HG02678 (cell line): ENCODE measurements around the gene UBTF.
A peak's percentile ranks its signal among the peaks of the same experiment; 100 is the strongest.

Experiments
- ATAC-seq: cut with Tn5 transposase; IDR thresholded peaks from one replicate; pipeline ENCODE4 v1.9.1; 2021; ENCODE audit warnings: mild to moderate bottlenecking, moderate library complexity; ENCODE audit not compliant: unreplicated experiment

The UBTF gene

DNA sequence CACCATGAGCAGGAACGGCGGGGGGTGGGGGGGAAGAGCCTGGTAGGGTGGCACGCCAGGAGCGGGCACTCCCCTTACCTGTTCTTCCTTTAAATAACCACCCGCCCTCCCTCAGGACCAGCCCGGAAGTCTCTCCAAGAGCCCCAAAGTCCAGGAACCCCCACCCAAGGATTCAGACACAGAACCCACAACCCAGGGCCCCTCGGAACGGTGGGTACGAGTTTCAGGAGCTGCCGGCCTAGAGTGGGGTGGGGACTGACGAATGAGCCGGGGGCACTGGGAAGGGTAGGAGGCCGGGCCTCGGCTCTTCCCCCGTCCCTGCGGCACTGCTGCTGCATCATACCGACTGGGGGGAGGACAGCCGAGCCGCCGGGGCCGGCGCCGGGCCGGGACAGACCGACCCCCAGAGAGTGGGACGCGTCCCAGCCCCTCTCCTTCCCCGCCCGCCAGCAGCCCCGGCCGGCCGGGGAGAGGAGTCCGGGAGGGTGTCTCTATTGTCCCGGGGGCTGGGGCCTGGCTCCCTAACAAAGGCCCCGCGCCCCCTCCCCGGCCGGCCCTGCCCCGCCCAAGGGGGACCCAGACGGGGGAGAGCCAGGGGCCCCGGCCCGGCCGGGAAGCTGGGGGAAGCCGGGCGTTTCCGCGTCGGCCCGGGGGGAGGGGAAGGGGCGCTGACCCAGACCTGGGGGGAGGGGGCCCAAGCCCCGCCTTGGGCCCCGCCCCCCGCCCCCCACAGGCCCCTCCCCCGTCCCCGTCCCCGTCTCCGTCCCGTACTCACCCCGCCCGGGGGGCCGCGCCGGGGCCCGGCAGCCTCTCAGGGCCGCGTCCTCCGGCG lies 20.5 kb downstream of the UBTF start:
- peak; percentile 15 for ATAC-seq

DNA sequence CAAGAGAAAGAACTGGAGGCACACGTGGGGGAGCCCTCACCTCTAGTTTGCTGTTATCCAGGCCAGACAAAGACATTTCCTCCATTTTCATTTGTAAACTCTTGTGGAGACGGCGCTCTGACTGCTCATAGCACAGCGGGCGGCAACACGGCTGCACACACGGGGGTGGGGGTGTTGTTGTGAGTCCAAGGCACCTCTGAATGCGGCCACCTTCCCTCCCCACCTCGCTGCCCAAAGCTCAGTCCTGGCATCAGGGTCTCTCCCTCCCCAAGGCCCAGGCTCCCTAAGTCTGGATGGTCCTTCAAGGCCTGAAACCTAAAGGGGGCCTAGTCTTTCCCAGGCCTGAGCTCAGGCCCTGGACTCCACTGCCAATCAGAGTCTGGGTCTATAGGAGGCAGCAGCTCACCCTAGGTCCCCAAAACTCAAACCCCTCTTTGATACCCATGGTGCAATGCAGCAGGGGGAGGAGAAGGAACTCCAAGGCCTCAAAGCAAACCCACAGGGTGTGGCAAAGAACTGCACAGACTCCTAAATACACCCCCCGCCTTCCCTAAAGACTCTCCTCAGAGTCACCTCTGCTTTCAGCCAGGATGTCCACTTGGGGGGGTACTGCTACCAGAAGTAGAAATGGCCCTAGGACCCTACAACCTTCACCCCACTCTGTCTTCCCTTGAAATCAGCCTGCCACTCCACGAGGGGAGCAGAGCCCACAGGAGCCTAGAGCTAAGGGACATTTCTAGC lies 21.3 kb downstream of the UBTF start:
- no peak for ATAC-seq

DNA sequence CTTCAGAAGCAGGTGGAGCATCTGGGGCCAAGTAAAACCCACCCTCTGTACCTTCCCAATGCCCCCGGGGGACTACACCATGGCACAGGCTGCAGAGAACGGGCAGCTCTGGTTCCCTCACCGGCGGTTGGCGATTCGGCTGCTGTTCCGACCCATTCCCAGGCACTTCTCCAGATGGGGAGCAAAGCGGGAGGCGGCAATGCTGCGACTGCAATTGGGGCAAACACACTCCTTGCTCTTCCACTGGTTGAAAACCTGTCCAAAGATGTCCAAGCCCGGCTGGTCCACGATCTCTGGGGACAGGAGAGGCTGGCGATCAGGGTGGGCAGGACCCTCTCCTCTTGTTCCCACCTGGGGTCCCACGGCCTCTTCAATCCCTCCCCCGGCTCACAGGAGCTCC lies 22.4 kb downstream of the UBTF start:
- ATAC-seq: no peak

DNA sequence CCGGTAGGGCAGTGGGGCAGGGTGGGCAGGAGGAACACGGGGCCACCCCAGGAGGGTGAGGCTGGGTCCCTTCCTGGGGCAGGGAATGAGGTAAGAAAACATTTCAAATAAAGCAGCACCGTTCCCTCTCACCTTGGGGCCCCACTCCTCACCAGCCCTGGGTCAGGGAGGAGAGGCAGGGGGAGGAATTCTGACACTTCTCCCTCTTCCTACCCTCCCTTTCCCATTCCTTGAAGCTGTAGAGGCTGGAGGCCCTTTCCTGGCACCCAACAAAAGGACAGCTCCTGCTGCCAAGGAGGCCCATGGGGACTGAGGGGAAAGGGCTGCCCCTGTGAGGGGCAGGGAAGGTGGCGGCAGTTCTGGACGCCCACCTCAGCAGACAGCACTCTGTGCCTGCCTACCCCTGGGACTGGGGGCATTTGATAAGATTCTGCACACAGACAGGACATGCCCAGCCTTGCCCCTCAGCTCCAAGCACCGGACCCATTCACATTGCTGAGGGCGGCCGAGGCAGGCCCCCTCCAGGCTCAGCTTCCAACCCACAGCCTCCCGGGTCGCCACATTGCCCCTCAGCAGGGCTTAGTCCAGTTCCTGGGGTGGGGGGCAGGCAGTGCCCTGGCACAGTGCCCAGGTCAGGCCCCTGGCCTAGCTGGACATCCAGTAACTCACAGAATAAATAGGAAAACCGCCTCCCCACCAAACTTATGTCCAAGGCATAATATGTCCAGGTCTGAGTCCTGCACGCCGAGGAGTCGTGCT lies 26.0 kb downstream of the UBTF start:
- no peak for ATAC-seq

DNA sequence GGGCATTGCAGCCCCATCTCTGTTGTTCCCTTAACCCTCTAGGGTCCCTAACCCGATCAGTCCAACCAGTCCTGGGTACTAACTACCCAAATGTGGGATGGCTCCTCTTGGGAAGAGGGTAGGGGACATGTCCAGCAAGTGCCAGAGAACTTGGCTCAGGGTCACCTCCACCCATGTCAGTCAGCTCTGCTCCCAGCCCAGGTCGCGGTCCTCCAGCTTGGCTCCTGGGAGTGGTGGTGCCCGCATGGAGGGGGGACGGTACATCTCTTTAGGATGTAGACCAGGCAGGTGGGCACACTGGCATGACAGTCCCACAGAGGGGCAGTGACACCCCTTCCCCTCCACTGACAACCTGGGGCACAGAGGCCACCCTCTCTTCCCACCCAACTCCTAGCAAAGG lies 26.7 kb downstream of the UBTF start:
- no peak for ATAC-seq

DNA sequence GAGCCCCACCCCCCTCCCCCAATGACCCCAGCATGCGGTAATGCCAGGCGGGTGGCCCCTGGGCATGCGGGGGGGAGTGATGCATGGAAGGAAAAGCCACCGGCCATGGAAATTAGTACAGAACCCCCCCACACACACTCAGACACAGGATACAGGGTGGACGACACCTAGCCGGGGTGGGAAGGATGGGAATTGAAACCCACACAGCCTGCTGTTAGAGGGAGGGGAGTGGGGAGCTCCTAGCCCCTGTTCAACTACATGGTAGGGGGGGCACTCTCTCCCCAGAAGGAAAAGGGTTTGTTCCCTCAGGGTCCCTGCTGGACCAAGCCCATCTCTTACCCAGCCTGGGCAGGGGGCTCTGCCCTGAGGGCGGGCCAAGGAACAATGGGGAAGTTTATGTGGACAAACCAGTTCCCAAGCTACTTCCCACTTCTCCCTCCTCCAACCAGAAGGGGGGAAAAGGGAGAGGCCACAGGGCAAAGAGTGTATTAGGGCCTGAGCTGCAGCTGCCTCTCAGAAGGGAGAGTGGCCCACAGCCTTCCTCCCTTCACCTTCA lies 27.5 kb downstream of the UBTF start:
- ATAC-seq: no peak

DNA sequence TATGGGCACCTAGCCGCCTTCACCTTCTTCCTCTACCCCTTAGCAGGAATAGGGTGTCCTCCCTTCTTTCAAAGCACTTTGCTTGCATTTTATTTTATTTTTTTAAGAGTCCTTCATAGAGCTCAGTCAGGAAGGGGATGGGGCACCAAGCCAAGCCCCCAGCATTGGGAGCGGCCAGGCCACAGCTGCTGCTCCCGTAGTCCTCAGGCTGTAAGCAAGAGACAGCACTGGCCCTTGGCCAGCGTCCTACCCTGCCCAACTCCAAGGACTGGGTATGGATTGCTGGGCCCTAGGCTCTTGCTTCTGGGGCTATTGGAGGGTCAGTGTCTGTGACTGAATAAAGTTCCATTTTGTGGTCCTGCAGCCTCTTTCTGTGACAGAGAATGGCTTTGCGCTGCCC lies 28.1 kb downstream of the UBTF start:
- no peak for ATAC-seq

DNA sequence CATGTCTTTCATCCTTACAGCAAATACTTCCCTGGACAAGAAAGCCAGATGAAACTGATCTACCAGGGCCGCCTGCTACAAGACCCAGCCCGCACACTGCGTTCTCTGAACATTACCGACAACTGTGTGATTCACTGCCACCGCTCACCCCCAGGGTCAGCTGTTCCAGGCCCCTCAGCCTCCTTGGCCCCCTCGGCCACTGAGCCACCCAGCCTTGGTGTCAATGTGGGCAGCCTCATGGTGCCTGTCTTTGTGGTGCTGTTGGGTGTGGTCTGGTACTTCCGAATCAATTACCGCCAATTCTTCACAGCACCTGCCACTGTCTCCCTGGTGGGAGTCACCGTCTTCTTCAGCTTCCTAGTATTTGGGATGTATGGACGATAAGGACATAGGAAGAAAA lies 29.0 kb downstream of the UBTF start:
- ATAC-seq: no peak

DNA sequence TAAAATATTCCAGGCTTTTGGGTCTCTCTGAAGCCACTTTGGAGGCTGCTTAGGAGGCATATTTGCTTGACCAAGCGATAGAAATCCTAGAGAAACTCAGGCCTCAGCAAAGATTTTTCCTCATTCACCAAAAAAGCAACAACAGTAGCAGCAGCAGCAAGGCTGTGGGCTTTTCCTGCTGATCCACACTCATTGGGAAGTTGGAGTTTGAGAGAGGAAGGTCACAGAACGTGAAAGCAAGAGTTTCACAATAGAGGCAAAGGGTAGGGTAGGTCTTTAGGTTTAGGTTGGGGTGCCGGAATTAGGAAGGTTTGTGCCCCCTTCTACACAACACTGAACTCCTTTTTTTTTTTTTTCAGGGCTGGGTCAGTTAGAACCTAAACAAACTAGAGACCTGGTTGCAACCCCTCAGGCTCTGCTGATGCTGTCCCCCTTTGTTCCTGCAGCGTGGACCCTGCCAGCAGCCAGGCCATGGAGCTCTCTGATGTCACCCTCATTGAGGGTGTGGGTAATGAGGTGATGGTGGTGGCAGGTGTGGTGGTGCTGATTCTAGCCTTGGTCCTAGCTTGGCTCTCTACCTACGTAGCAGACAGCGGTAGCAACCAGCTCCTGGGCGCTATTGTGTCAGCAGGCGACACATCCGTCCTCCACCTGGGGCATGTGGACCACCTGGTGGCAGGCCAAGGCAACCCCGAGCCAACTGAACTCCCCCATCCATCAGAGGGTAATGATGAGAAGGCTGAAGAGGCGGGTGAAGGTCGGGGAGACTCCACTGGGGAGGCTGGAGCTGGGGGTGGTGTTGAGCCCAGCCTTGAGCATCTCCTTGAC lies 30.7 kb downstream of the UBTF start:
- ATAC-seq: no peak

DNA sequence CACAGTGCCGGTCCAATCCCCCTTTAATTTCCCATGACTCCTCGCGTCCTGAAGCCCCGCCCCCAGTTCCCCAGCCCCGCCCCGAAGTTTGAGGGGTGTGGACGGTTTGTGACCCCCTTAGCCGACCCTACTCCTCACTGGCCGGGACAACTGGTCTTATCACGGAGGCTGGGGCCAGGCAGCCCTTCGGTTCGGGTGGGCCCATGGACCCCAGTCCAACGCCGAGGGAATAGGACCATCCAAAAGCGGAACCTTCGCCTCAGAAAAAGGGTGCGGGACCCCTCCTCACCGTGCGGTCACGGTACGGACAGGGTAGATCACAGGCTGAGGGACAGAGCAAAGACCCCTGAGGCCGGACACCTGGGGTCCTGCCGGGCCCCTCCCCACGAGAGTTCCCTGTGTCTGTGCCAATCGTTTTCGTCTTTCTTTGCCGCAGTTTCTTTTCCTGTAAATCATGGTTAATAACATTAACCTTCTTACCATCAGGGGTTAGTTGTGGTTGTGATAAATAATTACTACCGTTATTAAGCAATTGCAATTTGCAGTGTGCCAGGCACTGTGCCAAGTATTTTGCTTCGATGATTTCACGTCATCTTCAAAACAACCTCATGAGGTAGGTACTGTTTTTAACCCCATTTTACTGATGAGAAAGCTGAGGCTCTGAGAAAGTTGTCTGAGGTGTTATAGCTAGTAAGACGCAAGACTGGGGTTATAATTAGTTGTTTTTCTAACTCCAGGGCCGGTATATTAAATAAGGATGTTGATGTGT lies 32.2 kb downstream of the UBTF start:
- peak; percentile 41 for ATAC-seq

DNA sequence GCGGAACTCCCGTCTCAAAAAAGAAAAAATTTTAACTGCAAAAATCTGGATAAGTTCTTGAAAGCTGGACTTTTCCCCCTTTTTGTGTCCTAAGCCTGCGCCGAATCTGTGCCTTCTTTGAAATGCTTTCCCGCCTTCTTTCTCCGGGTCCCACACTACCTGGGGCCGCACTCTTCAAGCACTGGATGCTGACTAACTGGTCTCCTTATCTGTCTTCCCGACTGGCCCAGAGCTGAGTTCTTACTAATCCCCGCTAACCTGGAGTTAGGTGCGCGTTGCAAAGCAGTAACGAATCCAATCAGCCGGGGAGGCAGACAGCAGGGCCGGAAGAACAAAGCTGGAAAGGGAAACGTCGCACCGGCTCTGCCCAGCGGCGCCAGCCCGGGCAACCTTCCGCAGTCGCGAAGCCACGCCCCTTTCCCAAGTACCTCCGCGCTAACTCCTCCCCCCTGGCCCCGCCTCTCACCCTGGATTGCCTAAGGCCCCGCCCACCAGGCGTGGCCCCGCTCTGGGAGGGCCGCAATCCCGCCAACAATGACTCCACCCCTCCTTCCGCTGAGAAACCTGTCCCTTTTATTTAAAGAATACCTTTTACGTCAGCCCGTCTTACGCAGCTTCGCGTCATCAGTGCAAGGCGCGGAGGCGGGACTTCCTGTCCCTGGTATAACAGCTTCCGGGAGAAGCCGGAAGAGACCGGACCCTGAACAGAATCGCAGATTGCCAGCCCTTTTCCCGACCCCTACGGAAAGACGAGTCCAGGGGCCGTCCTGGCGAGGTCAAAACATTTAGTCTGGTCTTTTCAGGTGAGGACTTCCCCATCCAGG lies 33.0 kb downstream of the UBTF start, which contains the start of gene TMUB2:
Gene TMUB2, plus strand, starts transcription at position 666 of the 824 bp plus-strand sequence. CDS start 737 bp downstream, outside the sequence.
- peak; percentile 93 for ATAC-seq

DNA sequence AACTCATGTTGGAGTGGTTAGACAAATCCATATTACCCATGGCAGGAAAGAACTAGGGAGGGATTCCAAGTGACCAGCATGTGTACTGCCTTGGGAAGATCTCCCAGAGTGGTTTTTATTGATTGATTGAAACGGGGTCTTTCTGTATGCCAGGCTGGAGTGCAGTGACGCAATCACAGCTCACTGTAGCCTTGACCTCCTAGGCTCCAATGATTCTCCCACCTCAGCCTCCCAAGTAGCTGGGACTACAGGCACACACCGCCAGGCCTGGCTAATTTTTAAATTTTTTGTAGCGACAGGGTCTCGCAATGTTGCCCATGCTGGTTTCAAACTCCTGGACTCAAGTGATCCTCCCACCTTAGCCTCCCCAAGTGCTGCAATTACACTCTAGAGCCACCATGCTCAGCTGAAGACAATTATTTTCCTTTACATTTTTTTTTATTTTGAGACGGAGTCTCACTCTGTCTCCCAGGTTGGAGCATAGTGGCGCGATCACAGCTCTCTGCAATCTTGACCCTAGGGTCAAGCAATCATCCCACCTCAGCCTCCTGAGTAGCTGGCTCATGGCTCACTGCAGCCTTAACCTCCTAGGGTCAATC lies 35.2 kb downstream of the UBTF start:
- no peak for ATAC-seq

DNA sequence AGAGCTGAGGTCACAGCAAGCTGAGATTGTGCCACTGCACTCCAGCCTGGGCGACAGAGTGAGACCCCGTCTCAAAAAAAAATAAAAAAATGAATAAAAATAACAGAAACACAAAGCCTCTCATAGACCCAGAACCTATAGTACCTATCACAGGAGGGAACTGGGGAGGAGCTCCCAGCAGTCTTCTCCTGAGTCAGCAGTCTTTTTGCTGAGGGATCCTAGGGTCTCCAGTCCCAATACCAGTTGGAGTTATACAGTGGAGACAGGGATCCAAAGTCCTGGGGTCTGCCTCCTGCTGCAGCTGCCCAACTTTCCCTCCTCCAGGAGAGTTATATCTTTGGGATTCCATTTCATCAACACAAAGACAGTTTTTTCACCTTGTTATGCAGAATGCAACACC lies 36.5 kb downstream of the UBTF start:
- no peak for ATAC-seq

DNA sequence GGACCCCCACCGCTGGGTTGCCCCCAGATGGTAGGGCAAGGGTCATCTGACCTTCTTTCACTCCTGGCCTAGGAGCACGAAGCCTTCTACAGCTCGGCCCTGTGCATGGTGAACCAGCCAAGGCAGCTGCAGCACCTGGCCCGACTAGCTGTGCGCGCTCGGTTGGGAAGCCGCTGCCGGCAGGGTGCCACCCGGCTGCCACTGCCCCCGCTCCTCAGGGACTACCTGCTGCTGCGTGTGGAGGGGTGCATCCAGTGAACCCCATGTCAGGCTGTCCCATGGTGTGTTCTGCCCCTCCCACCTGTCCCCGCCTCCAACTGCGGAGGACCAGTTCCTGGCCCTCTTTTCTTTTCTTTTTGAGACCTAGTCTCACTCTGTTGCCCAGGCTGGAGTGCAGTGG lies 41.3 kb downstream of the UBTF start:
- no peak for ATAC-seq

DNA sequence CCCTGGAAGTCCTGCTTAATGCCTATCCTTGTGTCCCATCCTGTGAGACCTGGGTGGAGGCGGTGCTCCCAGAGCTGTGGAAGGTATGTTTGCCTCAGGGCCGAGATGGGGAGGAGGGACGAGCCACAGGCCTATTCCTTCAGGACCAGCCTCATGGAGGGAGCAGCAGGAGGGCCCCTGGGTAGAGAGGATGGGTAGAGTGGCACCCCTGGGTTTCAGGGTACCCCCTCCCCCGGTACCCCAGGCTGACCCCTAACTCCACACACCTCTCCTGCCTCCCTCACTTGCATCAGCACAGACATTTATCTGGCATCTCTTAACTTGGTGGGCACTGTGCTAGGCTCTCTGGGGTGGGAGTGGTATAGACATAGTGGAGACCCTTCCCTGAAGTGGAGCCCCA lies 41.8 kb downstream of the UBTF start:
- ATAC-seq: no peak

DNA sequence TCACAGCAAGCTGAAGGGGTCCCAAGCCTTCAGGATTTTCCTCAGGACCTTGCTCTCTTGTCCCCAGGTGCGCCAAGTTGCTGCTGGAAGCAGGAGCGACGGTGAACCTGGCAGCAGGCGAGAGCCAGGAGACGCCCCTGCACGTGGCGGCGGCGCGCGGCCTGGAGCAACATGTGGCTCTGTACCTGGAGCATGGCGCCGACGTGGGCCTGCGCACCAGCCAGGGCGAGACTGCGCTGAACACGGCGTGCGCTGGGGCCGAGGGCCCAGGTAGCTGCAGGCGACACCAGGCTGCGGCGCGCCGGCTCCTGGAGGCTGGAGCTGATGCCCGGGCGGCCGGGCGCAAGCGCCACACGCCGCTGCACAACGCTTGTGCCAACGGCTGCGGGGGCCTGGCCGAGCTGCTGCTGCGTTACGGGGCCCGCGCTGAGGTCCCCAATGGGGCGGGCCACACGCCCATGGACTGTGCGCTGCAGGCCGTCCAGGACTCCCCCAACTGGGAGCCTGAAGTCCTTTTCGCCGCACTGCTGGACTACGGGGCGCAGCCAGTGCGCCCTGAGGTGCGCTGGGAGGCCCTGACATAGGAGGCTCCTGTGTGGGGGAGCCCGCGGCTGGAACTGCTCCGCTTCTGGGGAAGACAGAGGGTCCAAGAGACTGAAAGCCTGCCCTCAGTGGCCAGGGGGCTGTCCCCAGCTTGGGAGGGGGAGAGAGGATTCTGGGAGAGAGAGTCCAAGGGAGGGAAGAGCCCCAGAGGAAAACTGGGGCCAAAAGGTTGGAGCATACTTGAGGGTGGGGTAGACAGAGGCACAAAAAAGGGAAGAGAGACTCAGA lies 42.6 kb downstream of the UBTF start:
- no peak for ATAC-seq

DNA sequence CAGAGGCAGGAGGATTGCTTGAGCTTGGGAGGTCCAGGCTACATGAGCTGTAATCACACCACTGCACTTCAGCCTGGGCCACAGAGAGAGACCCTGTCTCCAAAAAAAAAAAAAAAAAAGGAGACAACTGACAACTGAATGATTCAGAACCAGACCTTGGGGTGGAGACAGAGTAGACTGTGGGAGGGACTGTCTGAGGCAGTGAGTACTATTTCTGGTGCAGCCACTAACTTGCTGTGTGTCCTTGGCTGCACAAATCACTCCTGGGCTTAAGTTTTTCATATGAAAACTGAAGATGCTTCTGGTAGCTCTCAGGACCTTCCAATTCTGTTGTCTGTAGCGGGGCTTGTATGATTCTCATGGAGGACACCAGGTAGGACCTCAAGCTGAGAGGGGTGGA lies 43.2 kb downstream of the UBTF start:
- ATAC-seq: no peak
